IPS-11a (cell line): ENCODE measurements around the gene OXLD1.
"Not testable (repeated sequence)": the region's sequence is repeated elsewhere in the genome, so short reads cannot be mapped to it uniquely, and the experiment has no call there.

ENCODE experiments used
- H3K4me3 ChIP-seq: one replicate; pipeline ENCODE4 v1.5.1; 2013; ENCODE audit warnings: low read depth, low read length, control low read depth

Gene OXLD1

DNA sequence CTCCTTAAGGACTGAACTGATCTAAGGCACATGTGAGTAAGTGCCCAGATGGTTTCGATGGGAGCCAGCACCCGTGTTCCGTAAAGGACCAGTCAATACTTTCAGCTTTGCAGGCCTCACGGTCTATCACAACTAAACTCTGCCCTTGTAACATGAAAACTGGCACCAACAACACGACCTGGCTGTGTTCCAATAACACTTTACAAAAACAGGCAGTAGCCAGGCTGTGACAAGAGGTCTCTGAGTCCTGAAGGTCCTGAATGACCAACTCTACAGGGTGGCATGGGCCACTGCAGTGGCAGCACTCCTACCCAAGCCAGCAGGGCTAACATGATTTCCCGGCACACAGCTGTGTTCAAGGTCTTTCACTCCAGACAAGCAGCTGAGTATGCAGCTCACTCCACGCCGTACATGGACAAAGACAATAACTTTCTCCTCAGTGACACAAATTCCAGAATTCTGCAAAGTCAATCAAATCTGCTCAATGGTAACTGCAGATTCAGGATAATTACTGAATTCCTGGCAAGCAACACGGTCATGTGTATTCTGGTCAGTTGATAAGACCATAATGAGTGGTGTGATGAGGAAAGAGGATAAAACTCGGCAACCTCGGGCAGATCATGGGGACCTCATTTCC lies 44.8 kb downstream of the OXLD1 start:
- no peak overlapping the region for H3K4me3 ChIP-seq

DNA sequence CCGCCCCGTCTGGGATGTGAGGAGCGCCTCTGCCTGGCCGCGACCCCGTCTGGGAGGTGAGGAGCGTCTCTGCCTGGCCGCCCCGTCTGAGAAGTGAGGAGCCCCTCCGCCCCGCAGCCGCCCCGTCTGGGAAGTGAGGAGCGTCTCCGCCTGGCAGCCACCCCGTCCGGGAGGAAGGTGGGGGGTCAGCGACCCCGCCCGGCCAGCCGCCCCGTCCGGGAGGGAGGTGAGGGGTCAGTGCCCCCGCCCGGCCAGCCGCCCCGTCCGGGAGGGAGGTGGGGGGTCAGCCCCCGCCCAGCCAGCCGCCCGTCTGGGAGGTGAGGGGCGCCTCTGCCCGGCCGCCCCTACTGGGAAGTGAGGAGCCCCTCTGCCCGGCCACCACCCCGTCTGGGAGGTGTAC lies 48.1 kb downstream of the OXLD1 start:
- H3K4me3 ChIP-seq: not testable (repeated sequence)

DNA sequence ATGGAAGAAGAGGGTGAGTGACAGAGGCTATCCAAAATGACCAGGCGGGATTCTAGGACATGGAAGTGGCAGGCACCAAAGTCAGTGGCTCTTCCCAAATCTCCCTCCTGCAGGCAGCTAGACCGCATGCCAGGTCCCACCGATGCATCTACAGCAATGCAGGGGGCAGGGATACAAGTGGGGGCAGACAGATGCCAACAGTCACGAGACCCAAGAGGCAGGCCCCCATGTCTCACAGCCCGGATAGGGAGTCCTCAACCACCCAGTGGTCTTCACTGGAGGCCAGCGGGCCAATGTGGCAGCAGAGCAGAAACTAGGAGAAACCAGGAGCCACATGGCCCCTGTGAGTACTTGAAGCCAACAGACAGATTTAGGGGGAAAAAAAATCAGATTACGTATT lies 49.5 kb downstream of the OXLD1 start:
- no peak overlapping the region for H3K4me3 ChIP-seq

DNA sequence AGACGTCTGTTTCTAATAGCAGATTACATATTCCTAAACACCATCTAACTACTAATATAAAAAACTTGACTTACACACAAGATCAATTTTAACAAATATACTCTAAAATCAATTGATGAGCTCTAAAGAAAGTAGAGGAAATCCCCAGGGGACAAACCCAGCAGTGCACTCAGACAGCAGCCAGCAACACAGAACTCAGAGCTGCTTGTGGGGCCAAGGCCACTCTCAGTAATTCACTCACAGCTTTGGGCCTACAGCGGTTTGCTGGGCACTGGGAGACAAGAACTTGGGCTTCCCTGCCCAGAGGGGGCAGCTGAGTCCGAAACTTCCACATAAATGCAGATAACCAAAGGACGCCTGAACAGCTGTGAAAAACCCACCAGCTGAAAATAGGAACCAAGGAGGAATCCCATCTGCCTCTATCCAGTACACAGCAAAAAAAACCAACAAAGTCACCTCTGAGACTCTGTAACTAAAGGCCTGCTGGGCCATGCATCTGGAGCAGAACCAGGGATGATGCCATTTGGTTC lies 50.9 kb downstream of the OXLD1 start:
- H3K4me3 ChIP-seq: no peak overlapping the region
